IMR-90 (cell line): ENCODE data around the gene KLKB1. TPM values are rescaled to one million over a fixed set of nuclear protein-coding genes. Genes with fewer than 3 reads are reported as not detected.

Source experiments
- ATAC-seq: fragments of 200-7000 bp; cut with Tn5 transposase; 2 replicates; pipeline ENCODE4 v1.9.1; 2020; ENCODE audit warnings: low read depth, mild to moderate bottlenecking, moderate library complexity
- BruUV-seq: library from RNA; stranded (reverse); fragments of 400-500 nt; replicated peaks from 2 replicates; lab custom pipeline; 2021; lab: Mats Ljungman, UMichigan
- CTCF ChIA-PET: fragments of 300-600 bp; formaldehyde crosslinking; extraction: SDS; loops from one replicate; lab custom pipeline; 2021; ENCODE audit warnings: antibody characterized with exemption; lab: Yijun Ruan, JAX
- POLR2A ChIA-PET: fragments of 300-600 bp; sonication (Branson Sonifier 250); formaldehyde crosslinking; loops from one replicate; lab custom pipeline; 2022; ENCODE audit warnings: antibody characterized with exemption; ENCODE audit not compliant: unreplicated experiment; lab: Charles Lee
- DNase-seq: peaks from one replicate; pipeline ENCODE4 v3.0.0; 2013
- H2AFZ ChIP-seq: replicated peaks from 2 replicates; pipeline ENCODE3; 2013; ENCODE audit warnings: low read length, mild to moderate bottlenecking; ENCODE audit not compliant: poor library complexity
- H2AK5ac ChIP-seq: 2 replicates; pipeline ENCODE4 v1.6.1; 2013; ENCODE audit warnings: low read depth, low read length, inconsistent platforms
- H2AK9ac ChIP-seq: replicated peaks from 2 replicates; pipeline ENCODE3; 2013; ENCODE audit warnings: mild to moderate bottlenecking, low read depth, low read length, moderate library complexity; ENCODE audit not compliant: poor library complexity
- H2BK120ac ChIP-seq: 2 replicates; pipeline ENCODE4 v1.6.1; 2013; ENCODE audit warnings: low read depth, low read length, inconsistent platforms
- H2BK15ac ChIP-seq: 3 replicates; pipeline ENCODE4 v1.6.1; 2013; ENCODE audit warnings: low read depth, low read length, inconsistent platforms
- H2BK20ac ChIP-seq: 2 replicates; pipeline ENCODE4 v1.6.1; 2013; ENCODE audit warnings: low read depth, mild to moderate bottlenecking, inconsistent platforms, low read length, moderate library complexity
- H2BK5ac ChIP-seq: 2 replicates; pipeline ENCODE4 v1.6.1; 2013; ENCODE audit warnings: mild to moderate bottlenecking, low read depth, low read length, inconsistent platforms; ENCODE audit not compliant: poor library complexity, severe bottlenecking
- H3K14ac ChIP-seq: replicated peaks from 2 replicates; pipeline ENCODE4 v1.6.1; 2013; ENCODE audit warnings: low read depth, low read length, inconsistent platforms
- H3K18ac ChIP-seq: 2 replicates; pipeline ENCODE4 v1.6.1; 2013; ENCODE audit warnings: low read depth, low read length, control low read depth
- H3K23ac ChIP-seq: 2 replicates; pipeline ENCODE4 v1.6.1; 2013; ENCODE audit warnings: low read depth, low read length, inconsistent platforms
- H3K27ac ChIP-seq: 2 replicates; pipeline ENCODE4 v1.5.1; 2013; ENCODE audit warnings: mild to moderate bottlenecking, control low read depth, low read length; ENCODE audit not compliant: insufficient read depth
- H3K27me3 ChIP-seq: 2 replicates; pipeline ENCODE4 v1.6.1; 2013; ENCODE audit warnings: low read length; ENCODE audit not compliant: control insufficient read depth, insufficient read depth
- H3K36me3 ChIP-seq: 2 replicates; pipeline ENCODE4 v1.6.1; 2013; ENCODE audit warnings: low read length, mixed read lengths; ENCODE audit not compliant: control insufficient read depth, insufficient read depth
- H3K4ac ChIP-seq: 2 replicates; pipeline ENCODE4 v1.6.1; 2013; ENCODE audit warnings: low read depth, low read length, inconsistent platforms
- H3K4me1 ChIP-seq: 2 replicates; pipeline ENCODE4 v1.6.1; 2013; ENCODE audit warnings: low read length, mixed read lengths; ENCODE audit not compliant: control insufficient read depth, insufficient read depth
- H3K4me2 ChIP-seq: 2 replicates; pipeline ENCODE4 v1.6.1; 2013; ENCODE audit warnings: low read depth, mild to moderate bottlenecking, control low read depth, low read length, moderate library complexity
- H3K4me3 ChIP-seq: 2 replicates; pipeline ENCODE4 v1.5.1; 2013; ENCODE audit warnings: low read depth, mild to moderate bottlenecking, control low read depth, low read length, moderate library complexity; ENCODE audit not compliant: insufficient read depth
- H3K56ac ChIP-seq: 2 replicates; pipeline ENCODE4 v1.6.1; 2013; ENCODE audit warnings: low read length, inconsistent platforms; ENCODE audit not compliant: insufficient read depth; ENCODE audit errors: extremely low read depth
- H3K79me1 ChIP-seq, 2 experiments: 2 replicates each; pipeline ENCODE4 v1.6.1; 2013; ENCODE audit warnings: low read length in 2 of 2, inconsistent platforms in 1 of 2, low read depth in 1 of 2
- H3K9ac ChIP-seq: 2 replicates; pipeline ENCODE4 v1.6.1; 2013; ENCODE audit warnings: low read depth, low read length, control low read depth
- H3K9me1 ChIP-seq: 2 replicates; pipeline ENCODE4 v1.6.1; 2013; ENCODE audit warnings: low read length, inconsistent platforms; ENCODE audit not compliant: insufficient read depth
- H3K9me3 ChIP-seq: 2 replicates; pipeline ENCODE4 v1.6.1; 2013; ENCODE audit warnings: low read length; ENCODE audit not compliant: control insufficient read depth, insufficient read depth
- H4K20me1 ChIP-seq: 2 replicates; pipeline ENCODE4 v1.6.1; 2013; ENCODE audit warnings: low read length, inconsistent platforms; ENCODE audit not compliant: insufficient read depth
- H4K5ac ChIP-seq: 2 replicates; pipeline ENCODE4 v1.6.1; 2013; ENCODE audit warnings: mild to moderate bottlenecking, low read depth, low read length, control low read depth
- H4K8ac ChIP-seq, 2 experiments: 2 replicates each; pipeline ENCODE4 v1.6.1; 2013; ENCODE audit warnings: low read depth in 2 of 2, low read length in 2 of 2, control low read depth in 1 of 2, inconsistent platforms in 1 of 2
- H4K91ac ChIP-seq: 2 replicates; pipeline ENCODE4 v1.6.1; 2013; ENCODE audit warnings: low read depth, low read length, inconsistent platforms; ENCODE audit not compliant: insufficient read depth
- FOS ChIP-seq: fragments of 150-350 bp; IDR thresholded peaks from 2 replicates; pipeline ENCODE4 v1.6.1; 2016; ENCODE audit warnings: low read depth, low read length
- MAFK ChIP-seq: IDR thresholded peaks from 2 replicates; pipeline ENCODE4 v1.6.1; 2012; ENCODE audit warnings: low read depth, low read length, improper control_type of control experiment
- RFX5 ChIP-seq: IDR thresholded peaks from 2 replicates; pipeline ENCODE4 v1.8.0; 2012; ENCODE audit warnings: low read depth, mild to moderate bottlenecking, low read length, moderate library complexity
- SMC3 ChIP-seq: fragments of 150-350 bp; IDR thresholded peaks from 2 replicates; pipeline ENCODE4 v1.6.1; 2016; ENCODE audit warnings: low read depth, mild to moderate bottlenecking, antibody characterized with exemption, low read length, moderate library complexity
- WGBS, 2 experiments: methylation state at CpG; one replicate each; pipeline versions ENCODE4 v1.1.5 to v1.1.7; 2013; ENCODE audit warnings: missing lambda C conversion rate in 2 of 2; ENCODE audit not compliant: insufficient read length in 1 of 2; ENCODE audit errors: extremely low coverage in 2 of 2; 5-methylcytosine and 5-hydroxymethylcytosine counted together
- dilution Hi-C: fragments of 300-500 bp; cut with HindIII; formaldehyde crosslinking; loops from one replicate; pipeline ENCODE4 v1.14.3; 2018; ENCODE audit warnings: low sequenced_read_pairs; ENCODE audit not compliant: unreplicated experiment
- in situ Hi-C: fragments of 300-500 bp; cut with MboI; formaldehyde crosslinking; loops from 3 replicates; pipeline ENCODE4 v1.14.3; 2019; ENCODE audit warnings: low sequenced_read_pairs, inconsistent platforms, mixed read lengths
- intact Hi-C: fragments of 100-400 bp; cut with micrococcal nuclease; formaldehyde crosslinking; loops from 2 replicates; pipeline ENCODE4 v1.10.0; 2022
- polyA plus RNA-seq, 3 experiments: library from polyadenylated mRNA; depleted of rRNA; stranded (reverse); fragments of >200 nt; gene quantifications; 2 replicates each; pipeline ENCODE4 v1.2.3, GENCODE V29; 2012; ENCODE audit warnings: low replicate concordance in 1 of 3
- total RNA-seq: library from RNA; depleted of rRNA; stranded (reverse); fragments of >200 nt; gene quantifications from 2 replicates; pipeline ENCODE4 v1.2.3, GENCODE V29; 2012
- TF ChIP-seq, protein P1 (sequence below): fragments of 150-350 bp; IDR thresholded peaks from 2 replicates; pipeline ENCODE4 v1.6.1; 2017; ENCODE audit warnings: mild to moderate bottlenecking, antibody characterized with exemption, low read length, low read depth

Gene KLKB1
- total and polyA plus RNA-seq, 2 of the 4 experiments (the other 2 are of a cell fraction), result 0.03 TPM; not detected in 1

GRCh38 chr4:186255122-186255521, 27.8 kb downstream of the KLKB1 start:
- ChIA-PET CTCF (no interaction called here), POLR2A (no interaction called here)
- DNase-seq (no peak), ATAC-seq (no peak)
- Histone ChIP-seq H3K79me1 (no peaks in the 10 kb centered on the region), H3K4me1 (peaks cover 3% of the 10 kb centered on the region), H2AK5ac (no peak overlapping the region), H4K91ac (no peak overlapping the region), H4K20me1 (no peaks in the 10 kb centered on the region), H3K14ac (no peak overlapping the region), H3K23ac (no peak overlapping the region), H3K4ac (no peak overlapping the region), H3K4me2 (no peak overlapping the region), H3K9ac (no peak overlapping the region), H2BK5ac (no peak overlapping the region), H2BK120ac (no peak overlapping the region), H4K5ac (no peak overlapping the region), H4K8ac (no peak overlapping the region), H2BK15ac (no peak overlapping the region), H3K4me3 (no peak overlapping the region), H2BK20ac (no peak overlapping the region), H3K27me3 (no peaks in the 10 kb centered on the region), H3K9me3 (no peaks in the 10 kb centered on the region), H2AK9ac (no peak overlapping the region), H3K18ac (no peak overlapping the region), H3K27ac (no peak overlapping the region), H3K9me1 (no peaks in the 10 kb centered on the region), H3K56ac (no peak overlapping the region), H2AFZ (no peak overlapping the region), H3K36me3 (no peaks in the 10 kb centered on the region)
- no TSS peak for BruUV-seq
- intact Hi-C loops (no loop called here), in situ Hi-C loops (no loop called here), dilution Hi-C loops (no loop called here)
- WGBS, 2 experiments, result no CpG with 5 or more reads among the region's 3 CpGs
- TF ChIP-seq MAFK, result no peak
- no peak for TF ChIP-seq RFX5
- TF ChIP-seq FOS, result no peak
- TF ChIP-seq, protein P1, sequence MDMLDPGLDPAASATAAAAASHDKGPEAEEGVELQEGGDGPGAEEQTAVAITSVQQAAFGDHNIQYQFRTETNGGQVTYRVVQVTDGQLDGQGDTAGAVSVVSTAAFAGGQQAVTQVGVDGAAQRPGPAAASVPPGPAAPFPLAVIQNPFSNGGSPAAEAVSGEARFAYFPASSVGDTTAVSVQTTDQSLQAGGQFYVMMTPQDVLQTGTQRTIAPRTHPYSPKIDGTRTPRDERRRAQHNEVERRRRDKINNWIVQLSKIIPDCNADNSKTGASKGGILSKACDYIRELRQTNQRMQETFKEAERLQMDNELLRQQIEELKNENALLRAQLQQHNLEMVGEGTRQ, result no peak
- TF ChIP-seq SMC3, result no peak
